ENCODE results near the gene MINDY2.
"Not testable (repeated sequence)": the region's sequence is repeated elsewhere in the genome, so short reads cannot be mapped to it uniquely, and the experiment has no call there.

MINDY2 gene

DNA sequence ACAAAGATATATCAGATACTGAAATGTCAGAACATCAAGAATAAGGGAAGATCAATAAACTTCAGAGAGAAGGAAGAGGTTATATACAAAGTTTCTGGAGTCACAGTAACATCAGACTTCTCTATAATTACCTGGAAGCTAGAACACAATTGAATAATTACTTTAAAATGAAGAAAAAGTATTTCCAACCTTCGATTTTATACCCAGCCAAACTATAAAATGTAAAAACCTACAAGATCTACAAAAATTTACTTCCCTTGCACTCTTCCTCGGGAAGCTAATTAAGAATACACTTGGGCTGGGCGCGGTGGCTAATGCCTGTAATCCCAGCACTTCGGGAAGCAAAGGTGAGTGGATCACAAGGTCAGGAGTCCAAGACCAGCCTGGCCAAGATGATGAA lies 6.6 kb upstream of the MINDY2 start:
- no peak overlapping the region for H3K4me3 Mint-ChIP-seq
- peaks cover 2% of the 10 kb centered on the region for H3K36me3 Mint-ChIP-seq (ENCODE audit: low read depth)
- H3K27ac Mint-ChIP-seq: no peak overlapping the region
- no peaks in the 10 kb centered on the region for H3K27me3 Mint-ChIP-seq (ENCODE audit: low read depth)
- H3K4me1 Mint-ChIP-seq (ENCODE audit: low read depth): peaks cover 19% of the 10 kb centered on the region
- no peak for DNase-seq (ENCODE audit: low spot score)
- peaks cover 13% of the 10 kb centered on the region for H3K9me3 Mint-ChIP-seq

GRCh38 chr15:58766290-58766689 lies 4.8 kb upstream of the MINDY2 start:
- Mint-ChIP-seq H3K9me3 (peaks cover 13% of the 10 kb centered on the region), H3K27me3 (ENCODE audit: low read depth) (no peaks in the 10 kb centered on the region), H3K4me3 (no peak overlapping the region), H3K27ac (no peak overlapping the region), H3K4me1 (ENCODE audit: low read depth) (peaks cover 17% of the 10 kb centered on the region), H3K36me3 (ENCODE audit: low read depth) (peaks cover 2% of the 10 kb centered on the region)
- DNase-seq (ENCODE audit: low spot score): no peak

DNA sequence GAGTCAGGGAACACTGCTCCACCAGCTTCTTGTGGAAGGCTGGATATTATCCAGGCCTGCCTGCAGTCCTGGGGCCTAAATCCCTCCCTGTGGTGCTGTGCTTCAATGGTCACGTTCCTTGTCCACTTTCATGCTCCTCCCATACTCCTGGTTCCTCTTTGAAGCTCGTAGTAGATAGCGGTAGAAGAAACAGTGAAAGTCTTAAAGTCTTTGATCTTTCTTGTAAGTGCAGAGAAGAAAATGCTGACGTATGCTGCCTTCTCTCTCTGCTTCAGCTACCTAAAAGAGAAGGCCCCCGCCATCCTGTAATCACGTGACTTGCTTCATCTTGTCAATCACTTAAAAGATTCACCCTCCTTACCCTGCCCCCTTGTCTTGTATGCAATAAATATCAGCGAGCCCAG lies 2.5 kb upstream of the MINDY2 start:
- H3K9me3 Mint-ChIP-seq; DNase-seq (ENCODE audit: low spot score); H3K27ac Mint-ChIP-seq; H3K4me3 Mint-ChIP-seq; H3K27me3 Mint-ChIP-seq (ENCODE audit: low read depth); H3K36me3 Mint-ChIP-seq (ENCODE audit: low read depth): not testable (repeated sequence)
- peaks cover 17% of the 10 kb centered on the region for H3K4me1 Mint-ChIP-seq (ENCODE audit: low read depth)

- Mint-ChIP-seq H3K27ac (peak overlapping the region; percentile 91), H3K9me3 (no peaks in the 10 kb centered on the region), H3K4me1 (ENCODE audit: low read depth) (peaks cover 17% of the 10 kb centered on the region), H3K4me3 (no peak overlapping the region), H3K36me3 (ENCODE audit: low read depth) (no peaks in the 10 kb centered on the region), H3K27me3 (ENCODE audit: low read depth) (no peaks in the 10 kb centered on the region)
- DNase-seq (ENCODE audit: low spot score): no peak
Measured at GRCh38 chr15:58770519-58770856, 614 bp upstream of the MINDY2 start.

- no peak overlapping the region for H3K4me3 Mint-ChIP-seq
- H3K36me3 Mint-ChIP-seq (ENCODE audit: low read depth): no peaks in the 10 kb centered on the region
- H3K27ac Mint-ChIP-seq: peak overlapping the region; percentile 91
- H3K4me1 Mint-ChIP-seq (ENCODE audit: low read depth): peaks cover 17% of the 10 kb centered on the region
- DNase-seq (ENCODE audit: low spot score): no peak
- H3K9me3 Mint-ChIP-seq: no peaks in the 10 kb centered on the region
- no peaks in the 10 kb centered on the region for H3K27me3 Mint-ChIP-seq (ENCODE audit: low read depth)
Measured at GRCh38 chr15:58771621-58772250, 634 bp downstream of the MINDY2 start.

DNA sequence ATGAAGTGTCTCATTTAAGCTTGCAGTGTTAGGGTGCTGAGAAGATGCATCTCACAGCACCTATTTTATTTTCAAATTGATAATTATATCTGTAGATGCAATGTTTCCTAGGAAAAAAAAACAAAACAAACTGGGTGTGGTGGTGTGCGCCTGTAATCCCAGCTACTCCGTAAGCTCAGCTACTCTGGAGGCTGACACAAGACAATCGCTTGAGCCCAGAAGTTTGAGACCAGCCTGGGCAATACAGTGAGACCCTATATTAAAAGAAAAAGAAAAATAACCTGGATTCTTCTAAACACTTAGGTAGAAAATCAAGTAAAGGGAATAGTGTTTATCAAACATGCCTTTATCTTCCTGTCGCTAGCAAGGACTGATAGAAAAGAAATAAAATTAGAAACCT lies 1.9 kb downstream of the MINDY2 start:
- Mint-ChIP-seq H3K27ac (no peak overlapping the region), H3K27me3 (ENCODE audit: low read depth) (no peaks in the 10 kb centered on the region), H3K4me3 (no peak overlapping the region), H3K36me3 (ENCODE audit: low read depth) (peaks cover 4% of the 10 kb centered on the region), H3K9me3 (no peaks in the 10 kb centered on the region), H3K4me1 (ENCODE audit: low read depth) (peaks cover 22% of the 10 kb centered on the region)
- no peak for DNase-seq (ENCODE audit: low spot score)

GRCh38 chr15:58775402-58775801 lies 4.3 kb downstream of the MINDY2 start:
- Mint-ChIP-seq H3K9me3 (no peaks in the 10 kb centered on the region), H3K4me3 (no peak overlapping the region), H3K27me3 (ENCODE audit: low read depth) (no peaks in the 10 kb centered on the region), H3K27ac (no peak overlapping the region), H3K4me1 (ENCODE audit: low read depth) (peaks cover 17% of the 10 kb centered on the region), H3K36me3 (ENCODE audit: low read depth) (peaks cover 9% of the 10 kb centered on the region)
- DNase-seq (ENCODE audit: low spot score): no peak

DNA sequence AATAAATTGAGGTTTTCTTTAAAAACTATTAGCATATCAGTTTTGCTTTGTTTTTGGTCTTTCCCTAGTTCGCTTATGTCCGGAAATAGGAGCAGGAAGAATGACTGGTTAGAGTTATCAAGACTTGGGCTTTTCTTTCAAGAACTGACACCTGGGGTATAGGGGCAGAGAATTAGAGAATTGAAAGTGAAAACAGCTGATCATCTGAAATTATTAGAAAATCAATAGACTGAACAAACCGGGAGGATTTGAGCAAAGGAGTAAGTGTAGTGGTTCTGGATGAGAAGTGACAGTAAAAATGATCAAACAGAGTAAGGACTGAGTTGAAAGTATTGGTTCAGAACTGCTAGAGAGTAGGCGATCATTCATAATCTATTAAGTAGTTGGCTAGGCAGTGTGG lies 6.0 kb downstream of the MINDY2 start:
- H3K27ac Mint-ChIP-seq: no peak overlapping the region
- peaks cover 13% of the 10 kb centered on the region for H3K4me1 Mint-ChIP-seq (ENCODE audit: low read depth)
- H3K9me3 Mint-ChIP-seq: no peaks in the 10 kb centered on the region
- no peak overlapping the region for H3K4me3 Mint-ChIP-seq
- peaks cover 9% of the 10 kb centered on the region for H3K36me3 Mint-ChIP-seq (ENCODE audit: low read depth)
- H3K27me3 Mint-ChIP-seq (ENCODE audit: low read depth): no peaks in the 10 kb centered on the region
- DNase-seq (ENCODE audit: low spot score): no peak

DNA sequence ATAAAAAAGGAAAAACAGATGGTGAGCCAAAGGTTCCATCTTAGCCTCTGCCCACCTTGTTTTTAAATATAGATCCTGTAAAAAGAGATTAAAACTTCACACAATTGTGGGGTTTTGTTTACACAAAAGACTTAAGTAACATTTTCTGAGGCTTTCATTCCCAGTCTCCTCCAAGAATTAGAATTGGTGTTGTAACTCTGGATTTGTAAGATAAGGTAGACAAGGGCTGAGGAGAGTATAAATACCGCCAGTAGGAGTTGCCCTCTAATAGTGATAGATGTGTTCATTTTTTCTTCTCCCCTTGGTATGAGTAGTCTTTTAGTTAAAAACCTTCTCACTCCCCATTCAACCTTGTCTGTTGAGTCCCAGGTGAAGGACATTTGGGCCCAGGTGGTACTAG lies 8.5 kb downstream of the MINDY2 start:
- no peaks in the 10 kb centered on the region for H3K27me3 Mint-ChIP-seq (ENCODE audit: low read depth)

GRCh38 chr15:58785355-58785754 lies 14.3 kb downstream of the MINDY2 start:
- H3K27me3 Mint-ChIP-seq (ENCODE audit: low read depth): no peaks in the 10 kb centered on the region
- no peak for DNase-seq (ENCODE audit: low spot score)
- no peak overlapping the region for H3K27ac Mint-ChIP-seq
- no peak overlapping the region for H3K4me3 Mint-ChIP-seq
- H3K36me3 Mint-ChIP-seq (ENCODE audit: low read depth): peaks cover 14% of the 10 kb centered on the region
- no peaks in the 10 kb centered on the region for H3K4me1 Mint-ChIP-seq (ENCODE audit: low read depth)
- no peaks in the 10 kb centered on the region for H3K9me3 Mint-ChIP-seq

More for the DNA sequence above, 8.5 kb downstream of the MINDY2 start:
- H3K4me1 Mint-ChIP-seq (ENCODE audit: low read depth): peaks cover 8% of the 10 kb centered on the region
- no peak overlapping the region for H3K27ac Mint-ChIP-seq
- peaks cover 18% of the 10 kb centered on the region for H3K36me3 Mint-ChIP-seq (ENCODE audit: low read depth)
- no peaks in the 10 kb centered on the region for H3K9me3 Mint-ChIP-seq
- no peak for DNase-seq (ENCODE audit: low spot score)
- H3K4me3 Mint-ChIP-seq: no peak overlapping the region

GRCh38 chr15:58788056-58788710 lies 17.1 kb downstream of the MINDY2 start:
- Mint-ChIP-seq H3K4me1 (ENCODE audit: low read depth) (no peaks in the 10 kb centered on the region), H3K4me3 (no peak overlapping the region), H3K36me3 (ENCODE audit: low read depth) (peaks cover 24% of the 10 kb centered on the region), H3K9me3 (no peaks in the 10 kb centered on the region), H3K27ac (no peak overlapping the region), H3K27me3 (ENCODE audit: low read depth) (no peaks in the 10 kb centered on the region)
- DNase-seq (ENCODE audit: low spot score): no peak

- no peaks in the 10 kb centered on the region for H3K9me3 Mint-ChIP-seq
- H3K4me1 Mint-ChIP-seq (ENCODE audit: low read depth): peaks cover 18% of the 10 kb centered on the region
- no peak overlapping the region for H3K4me3 Mint-ChIP-seq
- H3K27ac Mint-ChIP-seq: no peak overlapping the region
- H3K36me3 Mint-ChIP-seq (ENCODE audit: low read depth): peaks cover 24% of the 10 kb centered on the region
- no peaks in the 10 kb centered on the region for H3K27me3 Mint-ChIP-seq (ENCODE audit: low read depth)
- DNase-seq (ENCODE audit: low spot score): no peak
Measured at GRCh38 chr15:58793862-58794261, 22.8 kb downstream of the MINDY2 start.

DNA sequence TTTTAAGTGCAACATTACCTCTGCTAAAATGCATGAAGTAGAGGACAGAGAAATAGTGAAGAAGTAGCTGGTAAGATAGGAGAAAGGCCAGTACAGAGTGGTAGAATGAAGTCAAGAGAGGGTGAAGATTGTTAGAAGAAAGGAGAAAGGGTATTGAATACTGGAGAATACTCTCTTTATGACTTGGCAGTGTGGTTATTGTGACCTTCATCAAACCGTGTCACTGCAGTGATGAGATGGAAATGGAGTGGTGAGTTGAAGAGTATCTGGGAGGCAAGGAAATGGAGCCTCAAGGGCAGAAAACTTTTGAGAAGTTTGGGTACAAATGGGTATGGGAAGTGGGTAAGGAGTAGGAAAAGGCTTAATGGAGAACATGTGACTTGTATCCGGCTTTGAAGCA lies 24.7 kb downstream of the MINDY2 start:
- Mint-ChIP-seq H3K9me3 (no peaks in the 10 kb centered on the region), H3K27ac (no peak overlapping the region), H3K4me3 (no peak overlapping the region), H3K27me3 (ENCODE audit: low read depth) (no peaks in the 10 kb centered on the region), H3K4me1 (ENCODE audit: low read depth) (peaks cover 20% of the 10 kb centered on the region), H3K36me3 (ENCODE audit: low read depth) (peaks cover 17% of the 10 kb centered on the region)
- no peak for DNase-seq (ENCODE audit: low spot score)

DNA sequence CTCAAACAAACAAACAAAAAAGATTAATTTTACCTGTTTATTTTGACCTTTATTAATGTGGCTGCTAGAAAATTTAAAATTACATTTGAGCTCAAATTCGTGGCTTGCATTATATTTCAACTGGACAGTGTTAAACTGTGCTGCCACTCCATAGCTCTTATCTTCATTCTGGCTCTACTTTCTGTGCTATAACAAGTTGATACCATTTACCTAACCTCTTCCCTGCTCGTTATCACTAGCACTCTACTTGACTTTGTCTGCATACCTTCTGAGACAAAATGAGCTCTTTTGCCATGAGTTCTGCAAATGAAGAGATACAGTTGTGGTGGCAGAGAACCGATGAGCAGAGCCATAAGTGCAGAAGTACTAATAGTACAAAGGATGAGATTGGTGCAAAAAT lies 26.4 kb downstream of the MINDY2 start:
- no peak for DNase-seq (ENCODE audit: low spot score)
- H3K9me3 Mint-ChIP-seq: no peaks in the 10 kb centered on the region
- peaks cover 12% of the 10 kb centered on the region for H3K36me3 Mint-ChIP-seq (ENCODE audit: low read depth)
- H3K4me1 Mint-ChIP-seq (ENCODE audit: low read depth): peaks cover 20% of the 10 kb centered on the region
- H3K27ac Mint-ChIP-seq: no peak overlapping the region
- no peaks in the 10 kb centered on the region for H3K27me3 Mint-ChIP-seq (ENCODE audit: low read depth)
- no peak overlapping the region for H3K4me3 Mint-ChIP-seq

- peaks cover 8% of the 10 kb centered on the region for H3K4me1 Mint-ChIP-seq (ENCODE audit: low read depth)
- H3K27me3 Mint-ChIP-seq (ENCODE audit: low read depth): no peaks in the 10 kb centered on the region
- peaks cover 15% of the 10 kb centered on the region for H3K36me3 Mint-ChIP-seq (ENCODE audit: low read depth)
- H3K27ac Mint-ChIP-seq: no peak overlapping the region
- DNase-seq (ENCODE audit: low spot score): no peak
- no peak overlapping the region for H3K4me3 Mint-ChIP-seq
- H3K9me3 Mint-ChIP-seq: no peaks in the 10 kb centered on the region
Measured at GRCh38 chr15:58805095-58805494, 34.0 kb downstream of the MINDY2 start.
